COLO829 (cell line): Measurements from ENCODE around the gene PNCK.
"Not testable (repeated sequence)": the region's sequence is repeated elsewhere in the genome, so short reads cannot be mapped to it uniquely, and the experiment has no call there.

Experiments
- DNase-seq: peaks from one replicate; pipeline ENCODE4 v3.0.0; 2012; ENCODE audit warnings: low spot score

PNCK gene

GRCh38 chrX:153699210-153699783 lies 25.7 kb upstream of the PNCK start:
- not testable (repeated sequence) for DNase-seq

GRCh38 chrX:153697924-153698865 lies 24.6 kb upstream of the PNCK start:
- no peak for DNase-seq

- not testable (repeated sequence) for DNase-seq
These were observed 23.5 kb upstream of the PNCK start for GRCh38 chrX:153696986-153697722.

GRCh38 chrX:153696538-153696937 lies 22.9 kb upstream of the PNCK start:
- not testable (repeated sequence) for DNase-seq

- DNase-seq = no peak
These were observed 22.5 kb upstream of the PNCK start for GRCh38 chrX:153696100-153696499.

GRCh38 chrX:153694687-153695270 lies 21.2 kb upstream of the PNCK start:
- no peak for DNase-seq

- DNase-seq = not testable (repeated sequence)
These were observed 20.6 kb upstream of the PNCK start for GRCh38 chrX:153694256-153694655.

- no peak for DNase-seq
These were observed 19.8 kb upstream of the PNCK start for GRCh38 chrX:153693216-153694086.

GRCh38 chrX:153692611-153693156 lies 19.1 kb upstream of the PNCK start:
- DNase-seq = no peak

GRCh38 chrX:153692003-153692402 lies 18.4 kb upstream of the PNCK start:
- no peak for DNase-seq

- not testable (repeated sequence) for DNase-seq
These were observed 17.6 kb upstream of the PNCK start for GRCh38 chrX:153691032-153691827.

GRCh38 chrX:153690466-153690865 lies 16.9 kb upstream of the PNCK start:
- no peak for DNase-seq

GRCh38 chrX:153689654-153690465 lies 16.2 kb upstream of the PNCK start:
- no peak for DNase-seq

- peak; percentile 35 for DNase-seq
These were observed 15.4 kb upstream of the PNCK start for GRCh38 chrX:153688911-153689590.

GRCh38 chrX:153688506-153688905 lies 14.9 kb upstream of the PNCK start:
- no peak for DNase-seq

GRCh38 chrX:153688071-153688470 lies 14.5 kb upstream of the PNCK start:
- DNase-seq = no peak

- peak; percentile 56 for DNase-seq
These were observed 13.8 kb upstream of the PNCK start, which contains the start of gene SLC6A8 for GRCh38 chrX:153687121-153688039. Gene SLC6A8, plus strand, starts transcription at chrX:153687926. Its CDS starts 649 bp downstream, at chrX:153688575.
